Adipose tissue (tissue), 3 donors: Measurements from ENCODE around the gene GJB3. TPM values are rescaled to one million over a fixed set of nuclear protein-coding genes. Genes with fewer than 3 reads are reported as not detected.
"Not testable (repeated sequence)": the region's sequence is repeated elsewhere in the genome, so short reads cannot be mapped to it uniquely, and the experiment has no call there.

Experiments
- H3K27ac ChIP-seq: one replicate; pipeline ENCODE4 v1.5.1; 2013; ENCODE audit warnings: low read depth, low read length
- WGBS, 3 donors: extraction: QIAGEN DNeasy Blood & Tissue Kit; methylation state at CpG; one replicate each; pipeline ENCODE4 v1.1.7; 2013; 5-methylcytosine and 5-hydroxymethylcytosine counted together
- polyA plus RNA-seq, 3 donors: library from polyadenylated mRNA; stranded (reverse); fragments of 200-250 nt; gene quantifications; one replicate each; pipeline ENCODE4 v1.2.3, GENCODE V29; 2013
- donor health status: healthy with polysubstance abuse.
- donor health status: Bipolar disorder and iron deficiency.
- donor health status: healthy.

The GJB3 gene
- polyA plus RNA-seq, 3 donors, result 0.02 to 0.39 TPM; not detected in 1

- no peak overlapping the region for H3K27ac ChIP-seq
These were observed 23.6 kb upstream of the GJB3 start for GRCh38 chr1:34757386-34757785.

GRCh38 chr1:34758751-34759150, 22.3 kb upstream of the GJB3 start:
- H3K27ac ChIP-seq, result no peak overlapping the region
- WGBS, 3 donors, result 63 to 71% (median 70%) methylated on average over 4 of the region's 4 CpGs

More at GRCh38 chr1:34757386-34757785, 23.6 kb upstream of the GJB3 start:
- WGBS, 3 donors, result 91 to 95% (median 92%) methylated on average over 21 of the region's 21 CpGs

- 60 to 68% (median 62%) methylated on average over 10 of the region's 10 CpGs for WGBS, 3 donors
These were observed 21.3 kb upstream of the GJB3 start, which contains the start of gene GJB4 for GRCh38 chr1:34759503-34760357. GJB4 (plus strand) TSS chr1:34759740; CDS start chr1:34761255, 1,515 bp downstream.

GRCh38 chr1:34761176-34761761, 19.7 kb upstream of the GJB3 start:
- 92 to 94% (median 94%) methylated on average over 33 of the region's 33 CpGs for WGBS, 3 donors
- no peak overlapping the region for H3K27ac ChIP-seq

More at GRCh38 chr1:34759503-34760357, 21.3 kb upstream of the GJB3 start, which contains the start of gene GJB4:
- no peak within 1 kb of the TSS for H3K27ac ChIP-seq

- WGBS, 3 donors, result 88 to 93% (median 89%) methylated on average over 13 of the region's 13 CpGs
- no peak overlapping the region for H3K27ac ChIP-seq
These were observed 19.2 kb upstream of the GJB3 start for GRCh38 chr1:34761776-34762307.

GRCh38 chr1:34762474-34763141, 18.4 kb upstream of the GJB3 start:
- WGBS, 3 donors, result 59 to 68% (median 64%) methylated on average over 7 of the region's 7 CpGs

GRCh38 chr1:34763142-34763781, 17.8 kb upstream of the GJB3 start:
- H3K27ac ChIP-seq, result no peak overlapping the region
- 55 to 59% (median 56%) methylated on average over 8 of the region's 8 CpGs for WGBS, 3 donors

More at GRCh38 chr1:34762474-34763141, 18.4 kb upstream of the GJB3 start:
- no peak overlapping the region for H3K27ac ChIP-seq

GRCh38 chr1:34768856-34769255, 12.2 kb upstream of the GJB3 start:
- no peak overlapping the region for H3K27ac ChIP-seq
- WGBS, 3 donors, result 68 to 69% (median 69%) methylated on average over 3 of the region's 3 CpGs

- WGBS, 3 donors, result 80 to 87% (median 83%) methylated on average over 5 of the region's 5 CpGs
- no peak overlapping the region for H3K27ac ChIP-seq
These were observed 10.0 kb upstream of the GJB3 start for GRCh38 chr1:34770891-34771504.

- no peak overlapping the region for H3K27ac ChIP-seq
- WGBS, 3 donors, result 84 to 88% (median 88%) methylated on average over 16 of the region's 16 CpGs
These were observed 9.2 kb upstream of the GJB3 start for GRCh38 chr1:34771573-34772371.

GRCh38 chr1:34773114-34773513, 7.9 kb upstream of the GJB3 start:
- H3K27ac ChIP-seq, result not testable (repeated sequence)
- WGBS, 3 donors, result 82 to 95% (median 87%) methylated on average over 4 of the region's 4 CpGs

GRCh38 chr1:34774957-34775356, 6.1 kb upstream of the GJB3 start:
- WGBS, 3 donors, result 56 to 81% (median 61%) methylated on average over 8 of the region's 8 CpGs
- H3K27ac ChIP-seq, result no peak overlapping the region

GRCh38 chr1:34776911-34777310, 4.1 kb upstream of the GJB3 start:
- H3K27ac ChIP-seq, result no peak overlapping the region
- 50 to 75% (median 57%) methylated on average over 2 to 3 of the region's 3 CpGs for WGBS, 3 donors

- H3K27ac ChIP-seq, result no peak overlapping the region
- WGBS, 3 donors, result 54 to 76% (median 56%) methylated on average over 10 of the region's 10 CpGs
These were observed 3.3 kb upstream of the GJB3 start for GRCh38 chr1:34777519-34778321.

GRCh38 chr1:34778381-34778780, 2.6 kb upstream of the GJB3 start:
- H3K27ac ChIP-seq, result no peak overlapping the region
- 79 to 82% (median 81%) methylated on average over 6 of the region's 6 CpGs for WGBS, 3 donors

GRCh38 chr1:34779005-34779404, 2.0 kb upstream of the GJB3 start:
- WGBS, 3 donors, result 81 to 90% (median 89%) methylated on average over 5 of the region's 5 CpGs

More at GRCh38 chr1:34779005-34779404, 2.0 kb upstream of the GJB3 start:
- no peak overlapping the region for H3K27ac ChIP-seq
